ENCODE measurements around the gene DOCK9.
A peak's percentile ranks its signal among the peaks of the same experiment; 100 is the strongest.

DOCK9 gene

DNA sequence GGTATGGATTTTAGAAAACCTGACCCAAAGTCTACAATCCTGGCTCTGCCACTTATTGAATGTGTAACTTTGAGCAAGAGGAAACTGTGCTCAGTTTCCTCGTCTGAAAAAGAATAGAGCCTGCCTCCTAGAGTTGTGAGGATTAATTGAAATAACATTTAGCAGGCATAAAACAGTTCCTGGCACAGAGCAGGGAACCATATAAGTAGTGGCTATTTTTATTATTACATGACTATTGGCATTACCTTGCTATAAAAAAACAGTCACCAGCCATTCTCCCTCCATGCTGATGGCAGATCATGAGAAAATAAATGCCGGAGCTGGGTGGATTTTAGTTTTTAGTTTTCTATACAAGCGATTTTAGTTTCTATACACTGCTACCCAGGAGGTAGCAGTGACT is 5.8 kb downstream of the DOCK9 start:
- DNase-seq = no peak

DNA sequence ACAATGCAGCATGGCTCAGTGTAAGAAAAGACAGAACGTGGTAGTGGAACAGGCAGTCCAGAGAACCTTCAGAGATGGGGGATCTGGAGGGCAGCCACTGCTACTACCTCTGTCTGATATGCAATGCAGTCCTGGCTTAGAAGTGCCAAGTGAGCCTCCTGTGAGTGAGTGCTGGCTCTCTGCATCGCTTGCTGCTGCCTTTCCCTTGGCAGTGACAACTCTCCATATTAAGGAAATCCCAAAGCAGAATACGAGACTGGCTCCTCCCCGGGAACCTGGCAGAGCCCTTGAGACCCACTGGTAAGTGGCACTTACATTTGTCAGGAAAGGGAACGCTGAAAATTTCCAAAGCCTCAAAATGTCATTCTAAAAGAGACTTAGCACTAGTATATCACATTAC is 7.5 kb downstream of the DOCK9 start:
- DNase-seq = no peak

DNA sequence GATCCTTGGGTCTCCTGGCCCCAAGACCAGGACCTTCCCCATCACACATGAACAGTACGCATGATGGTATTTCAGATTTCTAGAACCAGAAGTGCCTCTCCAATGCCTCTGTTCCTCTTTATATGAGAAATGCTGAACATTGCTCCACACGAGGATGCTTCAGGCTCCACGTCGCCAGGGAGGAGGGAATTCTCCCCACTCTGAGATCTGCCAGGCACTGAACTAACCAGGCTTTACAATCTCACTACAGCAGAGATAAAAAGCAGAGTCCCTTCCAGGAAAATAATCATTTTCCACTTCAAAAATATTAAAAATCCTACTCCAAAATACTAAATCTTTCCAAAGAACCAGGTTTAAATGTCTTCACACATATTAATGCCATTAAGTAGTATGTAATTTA is 10.4 kb downstream of the DOCK9 start:
- DNase-seq = no peak

DNA sequence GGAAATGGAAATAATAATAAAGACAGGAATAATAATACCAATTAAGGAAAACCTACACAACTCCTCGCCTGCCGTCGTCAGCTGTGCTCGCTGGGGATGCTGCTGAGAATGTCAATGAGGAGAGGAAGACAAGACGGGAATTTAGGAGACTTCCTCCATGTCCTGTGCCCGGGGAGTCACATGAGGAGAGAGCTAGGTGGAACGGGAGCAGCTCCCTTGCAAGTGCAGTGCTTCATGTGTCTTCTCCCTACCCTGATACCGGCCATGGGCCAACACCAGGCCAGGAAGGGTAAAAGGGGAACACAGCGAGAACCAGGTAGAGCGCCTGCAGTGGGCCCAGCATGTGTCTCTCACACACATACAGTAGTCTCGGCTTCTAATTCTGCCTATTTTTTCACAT is 11.8 kb downstream of the DOCK9 start:
- no peak for DNase-seq

DNA sequence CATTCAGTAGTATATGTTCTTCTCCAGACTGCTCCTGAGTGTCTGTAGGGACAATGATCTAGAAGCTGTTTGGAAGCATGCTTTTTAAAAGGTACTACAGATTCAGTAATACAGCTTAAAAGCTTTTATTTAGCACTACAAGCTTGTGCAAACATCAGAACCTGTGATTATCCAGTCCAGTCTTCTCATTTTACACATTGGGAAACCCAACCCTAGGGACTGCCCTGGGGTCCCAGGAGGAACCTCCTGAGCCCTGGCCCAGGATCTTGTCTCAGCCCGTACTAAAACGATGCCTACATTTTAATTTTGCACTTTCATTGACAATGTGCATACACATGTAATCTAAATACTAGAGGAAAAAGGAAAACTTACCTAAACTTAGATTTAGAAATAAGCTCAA is 12.5 kb downstream of the DOCK9 start:
- no peak for DNase-seq

DNA sequence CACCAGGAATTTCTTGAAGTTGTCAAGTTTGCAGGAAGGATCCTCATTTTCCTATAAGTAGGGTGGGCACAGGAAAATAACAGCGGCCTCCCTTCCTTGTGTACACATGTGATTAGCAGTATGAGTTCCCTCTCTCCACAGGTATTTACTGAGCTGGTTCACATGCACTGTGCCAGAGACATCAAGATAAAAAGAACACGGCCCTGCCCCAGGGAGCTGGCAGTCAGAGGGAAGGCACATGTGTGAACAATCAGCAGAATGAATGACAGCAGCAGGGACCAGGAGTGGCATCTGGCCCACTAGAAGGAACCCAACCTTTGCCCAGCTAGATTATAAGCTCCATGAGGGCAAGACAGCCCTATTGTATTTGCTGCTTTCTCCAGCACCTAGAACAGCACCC is 13.9 kb downstream of the DOCK9 start:
- peak; percentile 15 for DNase-seq

DNA sequence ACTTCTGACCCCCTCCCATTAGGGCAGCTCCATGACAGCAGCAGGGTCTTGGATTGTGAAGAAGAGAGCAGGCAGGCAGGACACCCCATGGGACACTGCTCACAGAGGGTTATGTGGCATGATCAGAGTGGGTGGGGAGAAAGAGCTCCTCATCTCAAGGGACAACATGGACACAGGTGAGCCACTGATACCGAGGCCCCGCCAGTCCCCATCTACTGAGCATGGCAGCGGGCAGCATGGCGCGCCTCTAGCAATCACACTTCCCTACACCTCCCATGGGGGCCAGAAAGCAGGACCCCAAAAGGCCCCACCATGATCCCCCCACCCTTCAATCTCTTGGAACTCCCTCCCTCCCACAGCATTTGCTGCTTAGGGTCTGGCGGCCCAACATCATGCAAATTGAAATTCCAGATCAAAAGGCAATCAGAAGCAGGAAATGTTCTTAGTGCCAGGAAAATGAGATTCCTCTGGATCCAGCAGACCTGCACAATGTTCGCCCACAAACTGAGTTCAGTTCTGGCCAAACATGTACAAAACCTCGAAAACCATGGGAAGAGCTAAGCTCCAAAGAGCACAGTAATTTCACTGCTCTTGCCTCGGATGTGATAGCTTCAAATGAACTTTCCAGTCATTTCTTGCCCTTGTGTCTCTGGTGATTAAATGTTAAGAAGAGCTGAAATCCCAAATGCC is 14.8 kb downstream of the DOCK9 start:
- no peak for DNase-seq

DNA sequence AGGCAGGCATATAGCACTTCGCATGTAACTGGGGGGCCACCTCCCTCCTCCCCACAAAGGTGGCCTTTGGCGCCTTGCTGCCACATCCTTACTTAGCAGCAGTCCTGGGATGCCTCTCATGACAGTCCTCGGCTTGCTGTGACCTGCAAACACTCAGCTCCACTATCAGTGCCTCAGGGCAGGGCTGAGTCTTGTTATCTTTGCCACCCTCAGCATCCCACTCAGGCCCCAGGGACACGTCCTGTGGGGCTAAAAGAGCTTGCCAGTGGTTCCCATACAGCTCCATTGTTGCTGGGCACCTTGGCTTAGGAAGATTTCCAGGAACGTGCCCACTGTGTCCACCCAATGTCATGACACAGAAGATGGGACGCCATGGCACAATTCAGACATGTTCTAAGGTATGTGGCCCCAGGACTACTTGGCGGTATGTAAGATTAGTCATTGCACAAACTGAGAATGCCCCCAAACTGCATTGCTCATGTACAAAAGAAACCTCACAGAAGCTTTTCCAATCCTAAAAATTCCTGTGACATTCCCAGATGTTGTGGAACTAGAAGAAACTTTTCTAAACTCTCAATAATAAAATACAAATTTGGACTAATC is 16.3 kb downstream of the DOCK9 start:
- DNase-seq = no peak

DNA sequence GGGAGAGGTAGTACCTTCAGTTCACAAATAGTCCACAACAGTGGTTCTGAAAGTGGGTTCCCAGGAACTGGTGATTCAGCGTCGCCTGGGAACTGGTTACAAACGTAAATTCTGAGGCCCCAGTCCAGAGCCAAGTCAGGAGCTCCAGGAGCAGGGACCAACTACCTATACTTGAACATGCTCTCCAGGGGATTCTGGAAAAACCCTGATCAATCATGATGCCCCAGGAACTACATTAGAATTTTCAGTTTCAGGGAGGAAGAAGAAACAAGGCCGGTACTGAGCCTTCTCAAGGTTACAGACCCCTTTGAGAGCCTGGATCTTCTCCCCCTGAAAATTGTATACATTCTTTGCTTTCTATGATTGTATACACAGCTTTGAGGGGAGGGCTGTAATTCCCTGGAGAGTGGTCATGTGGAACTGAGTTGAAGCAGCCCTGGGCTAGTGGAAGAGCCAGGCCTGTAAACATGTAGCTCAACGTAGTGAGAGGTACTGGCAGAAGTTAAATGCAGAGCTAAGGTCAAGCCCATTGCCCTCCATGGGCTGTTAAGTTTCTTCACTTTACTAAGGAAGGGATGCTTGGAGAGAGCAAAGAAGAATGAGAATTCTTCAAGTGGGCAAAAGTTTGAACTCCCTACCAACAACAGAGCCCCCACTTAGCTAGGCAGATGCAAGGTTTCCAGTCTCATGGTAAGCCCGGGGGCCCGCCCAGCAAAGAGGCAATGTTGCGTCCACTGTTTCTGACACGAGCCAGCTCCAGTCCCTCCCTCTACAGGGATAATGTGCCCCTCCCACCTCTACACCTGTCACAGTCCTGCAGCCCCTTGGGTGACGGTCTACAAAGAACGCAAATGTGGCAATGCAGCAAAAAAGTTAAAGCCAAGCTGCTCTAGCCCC is 17.0 kb downstream of the DOCK9 start:
- DNase-seq = no peak

DNA sequence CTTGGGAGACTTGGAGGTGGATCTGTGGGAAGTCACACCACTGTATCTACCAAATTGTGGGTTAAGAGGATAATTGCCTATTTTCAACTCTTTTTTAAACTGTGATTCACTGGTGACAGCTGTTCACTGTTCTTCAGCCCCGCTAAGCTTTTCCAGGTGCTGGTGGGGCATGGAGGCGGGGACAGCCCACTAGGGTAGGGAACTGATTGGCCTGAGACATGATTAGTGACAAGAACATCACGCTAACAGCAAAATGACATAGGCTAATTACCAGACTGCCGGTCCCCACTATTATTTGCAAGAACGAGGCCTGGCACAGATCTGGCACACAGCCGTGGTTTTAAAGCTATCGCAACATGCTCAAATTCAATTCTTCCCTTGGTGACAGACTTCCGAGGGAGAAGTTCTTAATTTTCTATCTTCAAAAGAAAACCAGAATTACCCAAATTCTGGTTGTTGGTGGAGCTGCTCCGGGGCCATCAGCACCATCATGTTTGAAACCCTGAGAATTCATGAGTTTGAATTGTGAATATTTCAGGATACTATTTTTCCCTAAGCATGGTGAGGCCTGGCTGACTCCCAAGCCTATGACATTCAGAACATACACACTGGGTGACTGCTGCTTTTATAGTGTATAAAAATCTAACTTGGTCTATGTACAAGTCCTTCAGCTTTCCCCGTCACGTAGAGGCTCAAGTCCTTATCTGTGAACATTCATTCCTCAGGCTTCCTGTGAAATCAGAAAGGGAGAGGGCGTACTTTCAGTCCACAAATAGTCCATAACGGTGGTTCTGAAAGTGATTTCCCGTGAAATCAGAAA is 17.9 kb downstream of the DOCK9 start:
- no peak for DNase-seq

DNA sequence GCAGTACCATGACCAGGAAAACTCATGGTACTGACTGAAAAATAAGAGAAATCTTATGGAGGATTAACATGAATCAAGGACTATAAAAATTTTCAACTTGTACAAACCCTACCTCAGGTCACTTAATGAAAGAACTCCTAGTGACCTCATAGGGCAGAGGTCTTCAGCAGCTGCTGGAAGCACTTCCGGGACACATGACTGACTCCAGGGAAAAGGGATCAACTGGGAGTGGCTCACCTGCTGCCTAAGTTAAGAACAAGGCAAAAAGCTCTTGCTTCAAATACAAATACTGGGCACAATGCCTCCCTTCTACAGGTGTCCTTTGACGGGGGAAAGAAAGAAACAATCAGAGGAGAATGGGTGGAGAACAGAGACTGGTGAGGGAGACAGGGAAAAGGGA is 18.6 kb downstream of the DOCK9 start:
- DNase-seq = no peak

DNA sequence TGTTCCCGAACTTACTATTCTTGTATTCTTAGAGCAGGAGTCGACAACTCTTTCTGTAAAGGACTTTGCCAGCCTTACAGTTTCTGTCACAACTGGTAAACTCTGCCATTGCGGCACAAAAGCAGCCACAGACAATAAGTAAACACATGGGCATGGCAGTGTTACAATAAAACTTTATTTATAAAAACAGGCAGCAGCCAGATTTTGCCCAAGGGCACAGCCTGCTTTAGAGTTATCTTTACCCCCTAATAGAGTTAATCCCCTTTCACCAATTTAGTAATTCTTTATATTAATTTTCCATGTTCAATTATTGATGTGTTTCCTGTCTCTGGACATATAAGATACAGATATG is 19.4 kb downstream of the DOCK9 start:
- DNase-seq = no peak

DNA sequence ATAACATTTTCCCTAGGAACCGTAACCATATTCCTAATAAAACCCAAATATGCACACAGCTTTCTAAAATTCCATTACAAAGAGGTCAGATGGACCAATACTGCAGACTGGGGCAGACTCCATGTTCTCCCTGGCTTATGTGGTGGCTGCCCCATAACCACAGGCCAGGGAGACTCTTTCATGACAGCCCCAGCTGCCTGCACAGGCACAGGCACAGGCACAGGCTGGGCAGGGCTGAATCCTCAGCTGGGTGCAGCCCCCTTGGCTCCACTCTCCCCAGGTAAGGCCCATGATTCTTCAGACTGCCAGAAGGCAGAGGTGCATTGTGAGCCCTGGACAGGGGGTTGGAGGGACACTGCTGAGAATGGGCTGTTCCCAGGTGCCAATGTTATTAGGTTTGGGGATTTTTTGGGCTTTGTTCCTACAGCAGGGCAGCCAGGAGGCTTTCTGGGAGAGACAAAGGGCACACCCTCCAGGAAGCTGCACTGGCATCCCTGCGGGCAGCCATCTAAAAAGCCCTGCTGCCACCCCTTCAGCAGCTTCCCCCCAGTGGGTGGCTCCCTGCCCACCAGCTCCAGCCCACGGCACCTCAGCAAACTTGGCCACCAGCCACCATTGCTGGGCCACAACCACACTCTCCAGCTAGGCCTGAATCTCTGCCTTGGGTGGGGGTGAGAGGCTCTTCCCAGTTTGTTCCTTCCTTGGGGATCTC is 20.0 kb downstream of the DOCK9 start:
- no peak for DNase-seq

DNA sequence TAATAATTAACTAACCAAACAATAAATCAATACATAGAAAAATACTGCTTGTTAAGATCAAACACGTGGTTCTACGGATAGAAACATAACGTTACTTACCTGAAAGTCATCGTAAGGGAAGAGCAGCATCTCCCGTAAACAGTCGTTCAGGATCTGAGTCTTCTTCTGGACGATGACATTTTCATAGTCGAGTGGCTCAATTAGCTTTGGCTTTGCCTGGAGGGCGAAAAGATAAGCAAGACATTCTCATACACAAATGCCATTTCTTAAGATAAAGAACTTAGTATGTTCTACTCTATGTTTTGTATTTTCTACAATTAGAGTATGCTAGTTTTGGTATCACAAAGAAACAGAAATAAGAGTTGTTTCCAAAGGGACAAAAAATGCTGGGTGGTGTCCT is 22.5 kb downstream of the DOCK9 start:
- DNase-seq = no peak

DNA sequence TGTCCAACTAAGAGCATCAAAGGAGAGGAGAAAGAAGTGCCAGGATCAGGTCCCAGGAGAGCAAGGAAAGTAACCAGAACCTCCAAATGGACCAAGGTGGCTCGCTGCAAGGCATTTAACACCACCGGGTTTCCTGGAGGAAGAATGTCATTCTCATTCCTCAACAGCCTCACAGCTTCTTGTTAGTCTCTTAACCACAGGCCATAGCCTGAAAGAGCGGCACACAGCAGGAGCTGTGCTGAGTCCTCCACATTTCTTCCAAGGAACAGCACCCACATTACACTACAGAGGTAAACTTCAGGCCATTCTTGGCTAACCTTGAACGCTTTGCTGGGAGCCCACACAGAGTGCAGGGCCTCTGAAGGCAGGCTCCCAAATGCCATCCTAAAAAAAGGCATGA is 23.6 kb downstream of the DOCK9 start:
- DNase-seq = no peak

DNA sequence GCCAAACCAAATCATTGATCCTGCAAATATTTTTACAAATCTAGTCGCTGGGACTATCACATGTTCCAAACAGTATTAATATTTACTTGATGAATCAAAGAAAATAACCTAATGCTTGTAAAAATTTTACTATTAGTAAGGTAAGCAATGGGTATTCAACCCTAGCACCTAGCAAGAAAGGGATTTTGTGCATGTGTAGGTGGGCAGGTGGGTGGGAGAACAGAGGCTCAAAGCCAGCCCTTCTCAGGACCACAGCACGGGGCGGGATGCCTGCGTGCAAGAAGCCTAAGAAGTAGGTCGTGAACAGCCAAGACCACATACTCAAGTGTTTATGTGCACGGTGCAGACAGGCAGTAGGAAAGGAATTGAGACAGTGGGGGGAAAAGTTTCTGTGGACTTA is 26.6 kb downstream of the DOCK9 start:
- DNase-seq = no peak

DNA sequence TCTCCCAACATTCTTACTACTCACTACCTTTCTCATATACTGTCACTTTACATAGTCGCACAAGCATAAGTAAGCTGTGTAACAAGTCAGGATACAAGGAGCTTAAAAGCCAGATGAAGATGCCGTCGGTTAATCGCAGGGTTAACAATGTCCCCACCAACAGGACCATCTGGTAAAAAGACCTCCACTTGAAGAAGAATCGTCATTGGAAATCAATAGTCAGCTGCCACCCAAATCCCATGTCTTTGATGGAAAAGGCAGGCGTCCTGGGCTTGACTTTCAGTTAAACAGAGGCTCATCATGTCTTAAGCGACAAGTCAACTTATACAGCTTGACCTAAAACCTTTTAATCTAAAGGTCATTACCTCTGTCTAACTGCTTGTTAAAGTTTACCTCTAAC is 27.2 kb downstream of the DOCK9 start:
- DNase-seq = no peak

DNA sequence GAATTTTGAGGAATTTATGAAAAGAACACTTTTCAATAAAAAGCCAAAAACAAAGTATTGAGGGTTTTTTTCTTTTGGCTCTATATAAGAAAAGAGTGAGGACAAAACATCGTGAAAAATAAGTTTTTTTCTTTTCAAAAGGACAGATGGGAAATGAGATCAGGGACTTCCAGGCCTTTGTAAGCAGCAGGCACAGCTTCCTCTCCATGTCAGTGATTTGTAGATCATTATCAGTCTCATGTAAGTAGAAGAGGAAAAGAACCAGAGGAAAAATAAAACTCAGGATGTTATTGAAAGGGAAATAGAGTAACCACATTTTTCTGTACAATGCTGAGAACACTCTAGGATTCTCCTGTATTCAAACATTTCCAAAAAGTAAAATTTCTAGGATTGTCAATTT is 29.9 kb downstream of the DOCK9 start:
- no peak for DNase-seq

DNA sequence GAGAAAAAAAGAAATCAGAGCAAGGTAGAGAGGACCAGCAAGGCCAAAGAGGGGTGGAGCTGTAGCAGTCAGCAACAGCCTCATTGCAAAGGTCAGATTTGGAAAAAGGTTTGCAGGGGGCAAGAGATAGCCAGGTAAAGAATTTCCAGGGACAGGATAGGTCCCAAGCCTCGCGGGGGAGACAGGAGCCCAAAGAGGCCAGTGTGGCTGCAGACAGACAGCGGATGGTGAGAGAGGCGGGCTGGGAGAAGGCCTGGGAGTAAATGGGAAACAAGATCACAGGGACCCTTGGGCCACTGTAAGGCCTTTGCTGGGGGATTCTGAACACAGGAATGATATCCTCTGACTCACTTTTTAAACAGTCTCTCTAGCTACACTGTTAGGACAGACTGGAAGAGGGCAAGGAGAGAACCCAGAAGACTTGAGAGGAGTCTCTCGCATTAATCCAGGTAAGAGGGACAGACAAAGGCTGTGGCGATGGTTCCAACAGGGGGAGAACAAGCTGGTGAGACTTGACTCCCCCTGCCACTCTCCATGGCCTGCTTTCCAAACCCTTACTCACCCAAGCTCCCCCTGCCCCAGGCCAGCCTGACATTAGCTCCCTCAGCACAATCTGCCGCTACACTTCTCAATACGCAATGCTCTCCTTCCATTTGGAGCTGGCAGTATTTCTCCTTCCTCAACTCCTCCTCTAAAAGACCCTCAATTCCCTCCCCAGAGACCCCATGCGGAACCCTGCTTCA is 31.8 kb downstream of the DOCK9 start:
- DNase-seq = no peak

DNA sequence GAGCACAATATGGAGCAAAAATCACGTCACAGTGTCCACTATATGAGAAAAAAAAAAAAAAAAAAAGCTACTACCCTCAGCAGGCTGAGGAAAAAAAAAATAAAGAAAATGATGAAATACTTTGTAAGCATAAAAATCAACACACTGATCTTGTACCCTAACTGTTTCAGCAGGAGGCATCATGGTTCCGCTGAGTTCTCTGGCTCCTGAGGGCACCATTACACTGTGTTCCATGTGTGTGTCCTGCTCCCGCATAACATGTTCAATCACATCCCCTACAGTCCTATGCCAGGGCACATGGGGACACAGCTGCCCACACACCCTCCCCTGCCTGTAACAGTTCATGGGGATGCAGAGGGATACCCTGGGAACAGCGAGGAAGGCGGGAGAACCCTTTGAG is 33.5 kb downstream of the DOCK9 start:
- no peak for DNase-seq

DNA sequence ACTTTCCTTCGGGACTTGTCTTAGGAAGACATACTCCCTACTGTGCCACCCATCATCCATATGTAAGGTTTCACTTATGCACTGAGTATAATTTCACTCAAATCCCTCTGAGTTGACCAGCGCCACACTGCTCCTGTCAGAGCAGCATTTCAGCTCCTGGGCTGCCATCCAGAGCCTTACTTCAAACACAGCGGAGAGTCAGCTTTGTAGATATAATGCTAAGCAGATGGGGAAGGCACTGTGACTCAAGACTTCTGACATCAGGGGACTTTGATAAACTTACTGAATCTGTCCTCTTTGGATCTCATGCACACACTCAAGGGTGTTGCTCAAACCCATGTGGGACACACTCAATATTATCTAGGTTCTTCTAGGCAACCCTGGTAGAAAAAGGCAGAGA is 34.9 kb downstream of the DOCK9 start:
- DNase-seq = no peak

DNA sequence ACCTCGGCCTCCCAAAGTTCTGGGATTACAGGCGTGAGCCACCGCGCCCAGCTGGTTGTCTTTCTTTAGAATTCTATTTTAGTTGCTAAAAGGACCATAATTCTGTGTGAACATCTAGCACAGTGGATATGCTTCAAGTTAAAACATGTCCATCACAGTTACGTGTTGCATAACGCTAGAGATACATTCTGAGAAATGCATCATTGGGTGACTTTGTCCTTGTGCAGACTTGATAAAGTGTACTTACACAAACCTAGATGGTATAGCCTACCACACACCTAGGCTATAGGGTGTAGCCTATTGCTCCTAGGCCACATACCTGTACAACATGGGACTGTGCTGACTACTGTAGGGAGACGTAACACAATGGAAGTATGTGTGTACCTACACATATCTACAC is 35.4 kb downstream of the DOCK9 start:
- DNase-seq = no peak
